T follicular helper cell (primary cell): ENCODE data around the gene ABCA13.

ENCODE experiments used
- DNase-seq: peaks from one replicate; pipeline ENCODE4 v3.0.0-alpha.2; 2020; ENCODE audit warnings: low read depth

Gene ABCA13

GRCh38 chr7:48636391-48637015 is 465.2 kb downstream of the ABCA13 start:
- no peak for DNase-seq

- no peak for DNase-seq
Observed at GRCh38 chr7:48637382-48637781, 466.1 kb downstream of the ABCA13 start.

- no peak for DNase-seq
Observed at GRCh38 chr7:48638041-48638440, 466.8 kb downstream of the ABCA13 start.

- DNase-seq = no peak
Observed at GRCh38 chr7:48643431-48644013, 472.3 kb downstream of the ABCA13 start.

GRCh38 chr7:48658138-48658537 is 486.9 kb downstream of the ABCA13 start:
- DNase-seq = no peak

- DNase-seq = no peak
Observed at GRCh38 chr7:48660306-48660870, 489.1 kb downstream of the ABCA13 start.

GRCh38 chr7:48664241-48664640 is 493.0 kb downstream of the ABCA13 start:
- DNase-seq = no peak

GRCh38 chr7:48665353-48666135 is 494.3 kb downstream of the ABCA13 start:
- no peak for DNase-seq

- no peak for DNase-seq
Observed at GRCh38 chr7:48667407-48667806, 496.1 kb downstream of the ABCA13 start.

GRCh38 chr7:48671656-48672055 is 500.4 kb downstream of the ABCA13 start:
- no peak for DNase-seq

- DNase-seq = no peak
Observed at GRCh38 chr7:48681006-48681405, 509.7 kb downstream of the ABCA13 start.

- DNase-seq = no peak
Observed at GRCh38 chr7:48691788-48692187, 520.5 kb downstream of the ABCA13 start.
